GM21619 (cell line): ENCODE results near the gene ARHGEF4.
"Not testable (repeated sequence)": the region's sequence is repeated elsewhere in the genome, so short reads cannot be mapped to it uniquely, and the experiment has no call there.

ENCODE experiments used
- ATAC-seq: cut with Tn5 transposase; IDR thresholded peaks from one replicate; pipeline ENCODE4 v1.9.1; 2021; ENCODE audit not compliant: unreplicated experiment

ARHGEF4 gene

DNA sequence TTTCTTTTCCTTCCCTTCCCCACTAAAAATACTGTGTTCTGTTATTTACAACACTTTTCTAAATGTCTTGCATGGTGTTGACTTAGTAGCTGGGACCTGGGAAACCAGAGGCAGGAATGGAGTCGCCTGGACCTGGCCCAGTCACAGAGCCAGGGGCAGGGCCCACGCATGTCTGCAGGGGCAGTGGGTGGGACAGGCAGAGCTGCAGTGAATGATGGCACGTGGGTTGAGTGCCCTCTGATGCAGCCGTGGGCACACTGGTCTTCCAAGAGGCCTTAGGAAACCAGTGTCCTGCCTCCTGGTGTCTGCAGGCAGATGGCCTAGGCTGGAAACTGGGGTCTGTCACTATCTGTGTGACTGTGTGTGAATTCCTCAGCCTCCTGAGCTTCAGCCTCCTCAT is 46.8 kb downstream of the ARHGEF4 start:
- ATAC-seq: no peak

DNA sequence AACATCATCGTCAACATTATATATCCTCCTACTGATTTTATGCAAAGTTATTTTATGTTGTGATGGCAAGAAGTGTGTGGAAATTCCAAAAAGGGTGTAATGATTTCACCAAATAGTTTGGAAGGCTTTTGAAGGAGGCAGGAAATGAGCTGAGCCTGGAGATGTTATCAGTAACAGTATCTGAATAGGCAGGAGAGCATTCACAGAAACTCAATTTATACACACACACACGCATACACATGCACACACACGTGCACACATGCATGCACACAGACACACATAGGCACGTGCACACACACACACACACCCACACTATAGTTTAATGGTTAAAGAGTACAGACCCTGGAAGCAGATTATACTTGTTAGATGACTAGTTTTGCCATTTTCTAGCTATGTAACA is 47.3 kb downstream of the ARHGEF4 start:
- ATAC-seq: no peak

DNA sequence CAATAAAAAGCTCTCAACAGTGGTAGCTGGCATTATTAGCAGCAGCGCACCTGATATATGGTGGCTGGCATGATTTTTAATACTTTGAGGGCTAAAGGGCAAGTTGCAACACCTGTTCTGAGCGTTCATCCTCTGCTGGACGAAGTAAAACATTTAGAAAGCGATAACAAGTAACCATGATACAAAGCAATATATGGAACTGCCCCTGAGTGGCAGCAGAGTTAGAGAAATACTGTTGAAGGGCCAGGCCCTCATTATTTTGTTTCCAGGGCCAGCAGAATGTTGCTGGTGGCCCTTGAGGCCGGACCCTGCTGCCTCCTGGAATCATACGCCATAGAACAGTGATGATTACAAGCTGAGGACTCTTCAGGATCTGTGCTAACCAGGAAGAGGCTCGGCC is 47.8 kb downstream of the ARHGEF4 start:
- ATAC-seq: no peak

DNA sequence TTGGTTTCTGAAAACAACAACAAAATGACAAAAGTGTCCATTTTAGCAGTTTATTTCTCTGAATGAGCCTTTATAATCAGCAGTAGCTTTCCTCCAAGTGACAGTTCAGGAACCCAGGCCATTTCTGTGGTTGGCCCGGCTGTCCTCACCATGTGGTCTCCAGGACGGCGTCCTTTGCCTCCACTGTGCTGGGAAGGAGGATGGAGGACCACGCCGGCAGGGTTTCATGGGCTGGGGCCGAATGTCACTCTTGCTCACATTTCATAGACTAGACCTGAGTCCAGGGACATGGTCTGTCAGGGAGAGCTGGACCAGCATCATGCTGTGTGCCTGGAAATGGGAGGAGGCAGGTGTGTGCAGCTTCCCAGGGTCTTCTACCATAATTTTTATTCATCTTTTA is 50.9 kb downstream of the ARHGEF4 start:
- ATAC-seq: no peak

DNA sequence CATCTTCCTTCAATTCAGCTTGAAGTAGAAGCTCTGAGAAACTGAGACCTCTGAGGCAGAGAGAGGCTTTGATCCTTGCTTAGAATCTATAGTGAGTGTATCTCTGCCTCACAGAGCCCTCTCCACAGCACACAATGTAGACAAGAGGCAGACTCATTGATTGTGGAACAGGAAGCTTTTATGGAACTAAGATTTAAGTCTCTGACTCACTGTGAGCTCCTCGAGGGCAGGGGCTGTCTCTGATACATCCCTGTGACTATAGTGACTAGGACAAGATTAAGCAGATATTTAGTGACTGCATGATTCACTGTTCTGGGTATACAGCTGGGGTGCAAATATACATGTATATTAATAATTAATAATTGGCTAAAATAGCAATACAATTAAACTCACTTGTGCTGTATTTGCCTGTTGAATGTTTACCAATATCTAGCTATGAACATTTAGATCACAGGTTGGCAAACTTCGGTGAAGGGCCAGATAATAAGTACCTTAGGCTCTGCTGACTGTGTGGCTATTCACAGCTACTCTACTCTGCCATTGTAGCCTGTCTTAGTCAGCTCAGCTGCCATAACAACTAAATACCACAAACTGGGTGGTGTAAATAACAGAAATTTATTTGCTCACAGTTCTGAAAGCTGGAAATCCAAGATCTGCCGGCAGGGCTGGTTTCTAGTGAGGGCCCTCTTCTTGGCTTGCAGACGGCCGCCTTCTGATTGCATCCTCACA is 54.4 kb downstream of the ARHGEF4 start:
- no peak for ATAC-seq

DNA sequence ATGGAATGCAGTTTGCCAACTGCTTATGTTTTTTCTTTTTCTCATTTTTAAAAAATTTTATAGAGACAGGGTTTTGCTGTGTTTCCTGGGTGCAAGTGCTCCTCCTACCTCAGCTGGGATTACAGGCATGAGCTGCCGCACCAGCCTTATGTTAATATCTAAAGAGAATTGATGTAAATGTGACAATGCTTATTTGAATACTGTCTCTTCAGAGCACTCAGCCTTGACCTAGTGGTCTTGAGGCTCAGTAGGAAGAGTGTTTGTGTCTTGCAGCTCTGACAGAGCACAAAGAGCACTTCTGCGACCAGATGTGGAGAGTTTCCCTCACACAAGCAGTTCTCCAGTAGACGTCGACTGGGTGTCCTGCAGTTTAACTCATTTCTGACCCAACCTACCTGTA is 55.3 kb downstream of the ARHGEF4 start:
- ATAC-seq: no peak

DNA sequence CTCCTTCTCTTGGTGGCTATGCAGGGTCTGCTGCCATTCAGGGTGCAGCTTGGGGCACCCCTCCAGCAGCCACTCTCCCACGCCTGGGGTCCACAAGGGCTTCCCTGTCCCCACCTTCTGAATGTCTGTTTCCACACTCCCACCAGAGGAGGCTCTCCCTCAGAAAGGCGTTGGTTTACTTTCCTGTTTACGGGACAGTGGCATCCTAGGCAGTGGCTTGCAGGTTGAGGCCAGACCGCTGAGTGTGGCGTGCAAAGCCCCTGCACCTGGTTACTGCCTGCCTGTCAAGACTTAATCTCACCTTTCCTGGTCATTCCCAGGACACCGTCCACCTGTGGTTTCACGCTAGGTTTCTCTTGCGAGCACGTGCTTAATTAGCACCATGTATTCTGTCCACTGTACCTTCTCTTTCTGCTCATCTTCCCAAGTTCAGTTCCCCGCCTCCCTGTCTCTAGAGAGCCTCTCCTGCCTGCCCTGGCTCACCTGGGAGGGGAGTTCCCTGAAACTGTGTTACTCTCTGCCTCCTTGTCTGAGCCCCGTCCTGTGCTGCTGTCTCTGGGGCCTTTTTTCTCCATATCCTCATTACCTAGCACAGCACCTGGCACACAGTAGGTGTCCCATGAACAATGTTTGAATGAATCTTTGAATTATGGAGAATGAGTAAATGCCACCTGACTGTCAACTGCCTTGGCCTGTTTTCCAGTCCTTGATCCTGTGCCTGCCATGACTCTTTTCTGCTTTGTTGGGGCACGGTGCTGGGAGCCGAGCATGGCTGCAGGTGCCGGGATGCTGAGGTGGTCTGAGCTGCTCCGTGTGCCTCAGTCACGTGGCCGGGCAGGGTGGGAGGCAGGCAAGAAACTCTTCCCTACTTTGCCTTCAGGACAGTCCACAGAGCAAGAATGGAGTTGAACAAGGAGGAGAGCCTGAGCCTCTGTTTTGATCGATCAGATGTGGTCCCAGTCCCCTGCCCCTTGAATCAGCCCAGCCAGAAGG is 56.4 kb downstream of the ARHGEF4 start:
- no peak for ATAC-seq

DNA sequence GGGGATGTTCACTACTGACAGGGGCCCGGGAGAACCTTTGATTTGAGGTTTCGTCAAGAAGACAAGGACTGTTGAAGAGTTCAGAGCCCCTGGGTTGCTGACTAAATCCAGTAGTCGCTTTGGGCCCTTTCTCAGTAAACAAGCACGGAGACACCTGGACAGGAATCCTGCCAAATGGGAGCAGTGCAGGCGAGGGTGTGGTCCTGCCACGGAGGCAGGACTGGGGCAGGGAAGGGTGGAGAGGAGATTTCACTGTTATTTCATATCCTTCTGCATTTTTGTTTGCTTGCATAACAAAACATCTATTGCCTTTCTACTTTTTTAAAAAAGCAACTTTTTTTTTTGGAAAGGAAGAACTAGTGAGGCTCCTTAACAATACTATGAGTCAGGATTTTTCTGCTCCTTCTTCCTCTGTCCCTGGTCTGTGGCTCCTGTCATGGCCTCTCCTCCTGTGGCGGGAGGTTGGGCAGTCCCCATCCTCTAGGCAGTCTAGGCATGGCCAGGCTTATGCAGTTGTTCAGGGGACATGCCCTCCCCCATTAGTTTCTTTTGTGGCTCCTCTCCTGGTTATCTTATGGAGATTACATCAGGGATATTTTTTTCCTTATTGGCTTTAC is 57.7 kb downstream of the ARHGEF4 start:
- no peak for ATAC-seq

DNA sequence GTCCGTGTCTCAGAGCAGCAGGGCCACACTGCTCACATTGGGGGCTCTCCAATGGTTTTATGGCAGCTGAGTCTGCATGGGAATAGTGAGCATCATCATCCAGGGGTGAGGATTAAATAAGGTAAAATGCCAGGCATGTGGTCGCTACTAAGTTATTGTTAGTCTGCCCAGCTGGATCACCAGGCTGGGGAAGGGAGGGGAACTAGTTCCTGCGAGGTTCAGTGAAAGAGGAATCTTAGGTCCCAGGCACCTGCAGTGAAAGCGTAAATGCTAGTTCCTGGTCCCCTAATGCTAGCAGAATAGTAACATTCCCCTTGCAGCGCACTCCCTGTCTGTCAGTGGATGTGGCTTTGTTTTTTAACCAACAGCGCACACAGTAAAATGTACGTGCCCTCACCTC is 60.1 kb downstream of the ARHGEF4 start:
- no peak for ATAC-seq

DNA sequence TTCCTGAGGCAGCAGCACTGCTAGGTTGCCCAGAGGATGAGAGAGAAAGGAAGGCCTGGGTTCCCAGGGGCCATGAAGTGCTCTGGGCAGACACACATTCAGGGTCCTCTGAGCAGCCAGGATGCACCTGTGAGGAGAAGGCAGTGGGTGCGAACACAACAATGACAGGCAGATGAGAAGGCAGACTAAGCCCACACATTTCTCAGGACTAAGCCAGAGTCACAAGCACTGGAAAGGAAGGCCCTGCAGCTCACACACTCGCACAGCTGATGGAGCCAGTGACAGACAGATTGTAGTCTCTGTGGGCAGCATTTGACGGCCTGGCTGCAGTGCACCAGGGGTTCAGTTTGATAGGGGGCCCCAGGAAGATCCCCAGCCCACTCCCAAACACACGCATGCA is 61.8 kb downstream of the ARHGEF4 start:
- ATAC-seq: no peak

DNA sequence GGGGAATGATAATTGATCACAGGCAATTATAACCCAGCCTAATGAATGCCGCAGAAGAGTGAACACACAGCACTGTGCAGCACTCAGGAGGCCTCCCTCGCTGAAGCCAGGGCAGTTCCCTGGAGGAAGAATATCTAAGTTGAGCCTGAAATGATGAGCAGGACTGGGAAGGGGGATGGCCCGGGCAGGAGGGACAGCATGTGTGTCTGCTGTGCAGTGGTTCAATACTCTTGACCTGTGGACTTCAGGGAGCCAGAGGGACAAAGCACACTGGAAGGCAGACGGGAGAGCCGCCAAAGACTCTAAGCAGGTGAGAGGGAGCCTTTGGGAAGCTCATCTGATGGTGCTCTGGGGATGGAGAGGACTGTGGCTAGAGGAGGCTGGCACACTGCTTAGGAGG is 62.6 kb downstream of the ARHGEF4 start:
- ATAC-seq: no peak

DNA sequence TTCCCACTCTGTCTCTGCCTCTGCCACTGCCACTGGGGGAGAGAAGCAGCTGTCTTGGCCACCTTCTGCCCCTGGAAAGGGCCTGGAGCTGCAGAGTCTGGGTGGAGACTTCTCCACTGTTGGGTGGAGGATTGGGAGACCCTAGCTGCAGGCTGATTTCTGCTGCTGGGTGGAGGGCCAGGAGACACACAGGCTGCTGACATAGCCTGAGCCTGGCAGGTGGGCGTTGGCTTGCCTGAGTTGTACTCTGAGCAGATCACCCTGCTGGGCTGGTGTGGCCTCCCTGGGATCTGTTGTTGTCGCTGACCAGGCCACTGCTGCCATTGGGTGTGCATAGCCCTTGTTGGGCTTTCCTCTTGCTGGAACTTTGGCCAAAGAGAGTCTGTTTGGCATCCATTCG is 64.3 kb downstream of the ARHGEF4 start:
- no peak for ATAC-seq

DNA sequence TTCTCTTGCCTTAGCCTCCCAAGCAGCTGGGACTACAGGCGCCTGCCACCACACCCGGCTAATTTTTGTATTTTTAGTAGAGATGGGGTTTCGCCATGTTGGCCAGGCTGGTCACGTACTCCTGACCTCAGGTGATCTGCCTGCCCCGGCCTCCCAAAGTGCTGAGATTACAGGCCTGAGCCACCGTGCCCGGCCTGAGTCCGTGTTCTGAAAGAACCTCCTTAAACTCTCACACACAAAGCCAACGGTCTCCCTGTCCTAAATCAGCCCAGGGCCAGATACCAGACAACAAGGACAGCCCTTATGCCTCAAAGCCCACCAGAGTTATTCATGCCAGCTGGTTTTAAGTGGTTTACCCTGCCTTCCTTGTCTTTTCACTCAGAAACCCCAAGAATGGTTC is 64.9 kb downstream of the ARHGEF4 start:
- ATAC-seq: not testable (repeated sequence)

DNA sequence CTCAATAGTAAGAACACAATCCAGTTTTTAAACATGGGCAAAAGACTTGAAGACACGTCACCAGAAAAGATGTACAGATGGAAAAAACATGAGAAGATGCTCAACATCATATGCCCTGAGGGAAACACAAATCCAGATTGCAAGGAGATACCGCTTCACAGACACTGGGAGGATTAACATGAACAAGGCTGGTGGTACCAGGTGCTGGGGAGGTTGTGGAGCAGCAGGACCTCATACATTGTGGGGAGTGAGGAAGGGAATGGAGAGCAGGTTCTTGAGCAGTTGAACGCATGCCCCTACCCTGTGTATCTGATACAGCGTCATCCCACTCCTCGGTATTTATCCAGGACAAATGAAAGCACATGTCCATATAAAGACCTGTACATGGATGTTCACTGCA is 72.1 kb downstream of the ARHGEF4 start:
- no peak for ATAC-seq

DNA sequence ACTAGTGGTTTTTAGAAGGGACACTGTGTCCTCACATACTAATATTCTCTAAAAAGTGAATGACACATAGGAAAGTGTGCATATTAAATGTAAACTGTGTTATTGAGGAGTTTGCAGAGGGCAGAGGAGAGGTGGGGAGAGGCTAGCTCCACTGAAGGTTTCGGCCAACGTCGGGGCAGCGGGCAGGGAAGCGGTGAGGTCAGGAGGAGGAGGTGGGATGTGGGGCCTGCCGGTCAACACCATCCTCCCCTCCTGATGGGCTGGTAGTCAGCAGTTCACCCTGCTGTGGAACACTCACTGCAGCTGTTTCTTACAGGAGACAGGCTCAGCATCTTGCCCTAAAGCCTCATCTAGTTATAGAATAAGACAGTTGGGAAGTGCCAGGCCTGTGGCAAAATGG is 74.2 kb downstream of the ARHGEF4 start:
- no peak for ATAC-seq

DNA sequence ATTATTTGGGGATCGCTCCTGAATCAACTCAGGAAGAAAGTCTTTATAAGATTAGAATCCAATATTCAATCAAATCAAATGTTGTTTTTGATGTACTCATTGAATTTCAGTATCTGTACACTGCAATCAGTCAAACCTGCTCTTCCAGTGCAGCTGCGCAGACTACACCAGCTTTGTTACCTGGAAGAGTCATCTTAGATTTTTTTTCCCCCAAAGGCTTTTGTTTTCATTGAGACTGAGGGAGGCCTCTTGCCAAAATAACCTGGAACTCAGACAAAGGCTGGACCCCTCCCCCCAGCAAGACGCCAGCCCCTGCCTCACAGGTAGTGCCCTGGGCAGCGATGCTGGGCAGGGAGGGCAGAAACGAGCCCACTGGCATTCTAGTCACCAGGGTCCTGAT is 74.8 kb downstream of the ARHGEF4 start:
- ATAC-seq: no peak

DNA sequence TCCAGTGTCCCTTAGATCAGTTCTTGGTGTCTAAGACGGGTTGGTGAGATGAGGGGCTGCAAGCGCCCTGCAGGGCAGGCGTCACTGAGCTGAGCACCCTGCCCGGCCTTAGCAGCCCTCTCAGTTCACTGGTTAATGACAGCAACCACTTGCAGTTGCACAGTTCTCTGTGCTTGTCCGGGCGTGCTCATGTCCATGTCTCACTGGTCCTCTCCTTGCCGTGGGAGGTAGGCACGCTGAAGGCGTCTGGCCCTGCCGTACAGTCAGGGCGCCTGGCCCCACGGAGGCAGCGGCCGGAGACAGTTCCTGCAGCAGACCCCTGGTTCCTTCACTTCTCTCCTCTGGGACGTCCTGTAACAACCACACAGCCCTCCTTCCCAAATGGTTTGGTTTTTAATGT is 75.3 kb downstream of the ARHGEF4 start:
- ATAC-seq: no peak

DNA sequence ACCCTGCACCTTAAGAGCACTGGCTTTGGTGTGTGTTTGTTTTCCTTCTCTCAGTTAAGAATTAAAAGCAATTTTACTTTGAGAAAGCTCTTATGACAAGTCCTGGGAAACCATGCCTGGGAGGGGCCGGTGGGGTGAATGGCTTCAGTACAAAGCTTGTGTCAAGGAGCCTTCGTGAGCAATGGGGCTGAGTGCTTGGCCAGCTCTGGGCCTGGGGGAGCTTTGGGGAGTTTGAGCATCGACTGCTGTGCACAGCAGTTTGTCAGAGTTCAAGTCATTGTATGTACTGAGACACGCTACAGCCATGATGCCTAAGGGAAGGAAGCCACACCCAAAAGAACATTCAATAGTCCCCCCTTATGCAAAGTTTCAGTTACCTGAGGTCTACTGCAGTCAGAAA is 75.8 kb downstream of the ARHGEF4 start:
- ATAC-seq: no peak

DNA sequence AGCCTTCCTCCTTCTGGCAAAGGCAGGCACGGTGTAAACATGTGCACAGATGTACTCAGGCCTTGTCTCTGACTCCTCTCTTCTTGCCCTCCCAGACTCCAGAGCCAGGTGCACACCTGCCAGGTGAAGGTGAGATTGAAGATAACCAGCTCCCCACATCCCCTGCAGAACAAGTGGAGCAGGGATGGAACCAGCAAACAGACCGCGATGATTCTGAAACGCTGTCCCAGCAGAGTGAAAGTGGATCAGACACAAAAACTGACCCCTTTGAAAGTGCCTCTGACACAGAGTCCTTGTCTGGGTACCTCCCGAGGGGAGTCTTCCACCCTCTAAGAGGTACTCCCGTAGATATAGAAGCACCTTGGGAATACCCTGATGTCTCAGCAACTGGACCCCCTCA is 77.2 kb downstream of the ARHGEF4 start:
- no peak for ATAC-seq

DNA sequence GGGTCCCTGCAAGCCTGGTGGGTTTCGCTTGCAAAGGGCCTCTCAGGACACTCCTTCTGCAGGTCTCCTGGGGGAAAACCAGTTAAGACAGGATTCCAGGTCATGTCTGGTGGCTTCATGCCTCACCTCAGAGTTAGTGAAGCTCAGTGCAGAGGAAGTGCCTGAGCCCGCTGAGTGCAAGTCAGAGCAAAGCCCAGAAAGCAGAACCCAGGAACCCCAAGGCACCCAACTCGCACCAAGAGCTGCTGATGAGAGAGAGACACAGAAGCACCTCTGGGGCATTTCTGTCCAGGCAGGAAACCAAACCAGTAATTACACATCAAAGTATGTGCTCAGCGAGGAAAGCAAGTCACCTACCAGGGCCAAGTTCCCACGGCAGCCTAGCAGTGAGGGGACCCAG is 78.4 kb downstream of the ARHGEF4 start:
- ATAC-seq: no peak

DNA sequence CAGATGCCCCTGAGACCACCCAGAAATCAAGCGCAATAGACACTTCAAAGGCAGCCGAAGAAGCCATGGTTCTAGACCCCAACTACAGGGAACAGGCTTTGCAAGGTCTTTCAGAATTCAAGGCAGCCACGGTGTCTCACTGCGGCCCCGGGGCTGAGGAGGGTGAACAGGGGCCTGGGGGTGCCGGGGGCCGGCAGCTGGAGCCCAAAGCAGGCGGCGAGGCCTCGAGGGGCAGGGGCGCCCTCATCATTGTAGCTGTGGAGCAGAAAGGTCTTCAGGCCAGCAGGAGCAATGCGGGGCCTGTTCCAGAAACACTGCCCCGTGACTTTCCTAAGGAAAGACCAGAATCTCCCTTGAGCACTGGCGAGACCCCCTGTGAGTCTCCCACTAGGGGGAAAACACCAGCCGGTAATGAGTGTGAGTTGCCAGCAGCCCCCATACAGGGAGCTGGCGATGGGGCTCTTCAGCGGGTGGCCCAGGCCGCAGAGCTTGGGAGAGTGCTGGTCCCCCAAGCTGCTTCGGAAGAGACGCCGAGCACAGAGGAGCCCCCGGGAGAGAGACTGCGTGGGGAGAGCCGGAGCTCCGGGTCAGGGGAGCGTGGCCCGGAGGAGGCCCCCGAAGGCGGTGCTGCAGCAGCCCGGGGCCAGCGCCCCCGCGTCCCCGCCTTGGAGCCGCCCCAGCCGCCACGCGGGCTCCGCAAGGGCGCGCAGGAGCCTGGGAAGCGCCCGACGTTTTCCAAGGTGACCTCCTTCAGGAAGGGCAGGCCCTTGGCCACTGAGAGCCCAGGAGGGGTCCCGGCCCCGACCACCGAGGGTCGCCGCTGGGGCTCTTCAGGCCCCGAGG is 79.1 kb downstream of the ARHGEF4 start:
- ATAC-seq: no peak
